Measurements from ENCODE around the gene ACKR4.

DNA sequence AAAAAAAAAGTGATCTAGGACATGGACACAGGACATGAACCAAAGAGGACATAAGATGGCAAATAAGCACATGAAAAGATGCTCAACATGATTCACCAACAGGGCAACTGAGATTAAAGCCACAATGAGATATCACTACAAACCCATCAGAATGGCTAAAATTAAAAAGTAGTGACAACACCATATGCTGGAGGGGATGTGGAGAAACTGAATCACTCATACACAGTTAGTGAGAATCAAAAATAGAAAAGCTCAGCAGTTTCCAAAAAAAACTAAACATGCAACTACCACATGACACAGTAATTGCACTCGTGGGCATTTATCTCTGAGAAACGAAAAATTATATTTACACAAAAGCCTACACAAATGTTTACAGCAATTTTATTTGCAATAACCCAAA is 27.9 kb upstream of the ACKR4 start:
- TF ChIP-seq, protein P1, sequence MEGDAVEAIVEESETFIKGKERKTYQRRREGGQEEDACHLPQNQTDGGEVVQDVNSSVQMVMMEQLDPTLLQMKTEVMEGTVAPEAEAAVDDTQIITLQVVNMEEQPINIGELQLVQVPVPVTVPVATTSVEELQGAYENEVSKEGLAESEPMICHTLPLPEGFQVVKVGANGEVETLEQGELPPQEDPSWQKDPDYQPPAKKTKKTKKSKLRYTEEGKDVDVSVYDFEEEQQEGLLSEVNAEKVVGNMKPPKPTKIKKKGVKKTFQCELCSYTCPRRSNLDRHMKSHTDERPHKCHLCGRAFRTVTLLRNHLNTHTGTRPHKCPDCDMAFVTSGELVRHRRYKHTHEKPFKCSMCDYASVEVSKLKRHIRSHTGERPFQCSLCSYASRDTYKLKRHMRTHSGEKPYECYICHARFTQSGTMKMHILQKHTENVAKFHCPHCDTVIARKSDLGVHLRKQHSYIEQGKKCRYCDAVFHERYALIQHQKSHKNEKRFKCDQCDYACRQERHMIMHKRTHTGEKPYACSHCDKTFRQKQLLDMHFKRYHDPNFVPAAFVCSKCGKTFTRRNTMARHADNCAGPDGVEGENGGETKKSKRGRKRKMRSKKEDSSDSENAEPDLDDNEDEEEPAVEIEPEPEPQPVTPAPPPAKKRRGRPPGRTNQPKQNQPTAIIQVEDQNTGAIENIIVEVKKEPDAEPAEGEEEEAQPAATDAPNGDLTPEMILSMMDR (IDR thresholded peaks at IDR 0.05; ENCODE audit: low read length) = no peak
- no peak for TF ChIP-seq EZH2 (IDR thresholded peaks at IDR 0.05; ENCODE audit: borderline replicate concordance, low read length)

All from OCI-LY1 (cell line).